ENCODE data around the gene NOS3.

GRCh38 chr7:151061213-151062110 is 70.6 kb downstream of the NOS3 start:
- no peak for TF ChIP-seq CTCF (IDR thresholded peaks at IDR 0.05)
- no peak for TF ChIP-seq TAF1 (IDR thresholded peaks at IDR 0.05; ENCODE audit: borderline replicate concordance, low read depth, low read length)
- no peak for TF ChIP-seq RAD21 (IDR thresholded peaks at IDR 0.05; ENCODE audit: low read length)
- TF ChIP-seq POLR2AphosphoS5 (IDR thresholded peaks at IDR 0.05; ENCODE audit: low read depth, low read length): no peak
- no peak for TF ChIP-seq YY1 (IDR thresholded peaks at IDR 0.05; ENCODE audit: low read depth)
- TF ChIP-seq TEAD4 (IDR thresholded peaks at IDR 0.05; ENCODE audit: borderline replicate concordance, insufficient read depth): no peak
- no peak for TF ChIP-seq EZH2phosphoT487 (IDR thresholded peaks at IDR 0.05; ENCODE audit: borderline replicate concordance, low read depth)
- no peak for TF ChIP-seq FOXM1 (IDR thresholded peaks at IDR 0.05; ENCODE audit: low read depth)
